HTR-8/SVneo (cell line): ENCODE results near the gene B4GALT1.

Source experiments
- DNase-seq: peaks from one replicate; pipeline ENCODE4 v3.0.0; 2011; ENCODE audit warnings: low spot score, mixed read lengths; ENCODE audit not compliant: insufficient read length
- FAIRE-seq: peaks from 2 replicates; lab custom pipeline; 2011; peaks lifted over from hg19 to GRCh38; lab: Jason Lieb, UNC

B4GALT1 gene

DNA sequence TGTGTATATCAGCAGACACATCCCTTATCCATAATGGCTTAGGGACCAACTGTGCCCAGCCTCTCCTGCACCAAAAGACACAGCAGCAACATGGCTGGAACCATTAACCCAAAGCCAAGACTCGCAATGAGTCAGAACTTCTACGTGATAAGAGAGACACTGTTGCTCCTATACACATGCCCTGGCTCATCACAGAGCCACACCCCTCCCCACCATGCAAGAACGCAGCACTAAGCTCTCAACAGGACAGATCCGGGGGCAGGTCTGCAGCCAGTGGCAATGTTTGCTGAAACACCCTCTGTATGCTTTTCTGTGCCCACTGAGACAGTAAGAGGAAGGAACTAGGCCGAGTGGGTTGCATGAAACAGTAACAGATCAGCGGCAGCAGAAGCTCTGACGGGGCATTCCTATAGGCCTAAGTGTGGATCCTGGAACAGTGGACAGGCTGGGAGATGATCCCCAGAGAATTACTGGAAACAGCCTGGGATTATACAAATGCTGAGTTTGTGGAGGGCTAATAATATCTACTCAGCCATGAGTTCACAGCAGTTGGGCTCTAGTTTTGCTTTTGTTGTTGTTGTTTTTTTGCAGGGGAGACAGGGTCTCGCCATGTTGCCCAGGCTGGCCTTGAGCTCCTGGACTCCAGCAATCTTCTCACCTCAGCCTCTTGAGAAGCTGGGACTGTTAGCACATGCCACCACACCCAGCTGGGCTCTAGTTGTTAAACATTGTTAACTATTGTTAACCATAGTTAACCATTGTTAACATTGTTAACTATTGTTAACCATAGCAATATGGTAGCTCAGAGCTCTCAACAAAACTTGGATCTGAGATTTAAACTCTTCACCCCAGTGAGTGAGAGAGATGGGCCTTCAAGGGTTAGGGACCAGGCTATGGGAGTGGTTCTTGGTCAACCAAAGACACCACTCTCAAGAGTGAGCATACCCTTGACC, 41.0 kb downstream of the B4GALT1 start:
- FAIRE-seq, result no peak
- no peak for DNase-seq

- FAIRE-seq (no peak), DNase-seq (no peak)
These were observed 41.7 kb downstream of the B4GALT1 start for GRCh38 chr9:33125461-33125860.

DNA sequence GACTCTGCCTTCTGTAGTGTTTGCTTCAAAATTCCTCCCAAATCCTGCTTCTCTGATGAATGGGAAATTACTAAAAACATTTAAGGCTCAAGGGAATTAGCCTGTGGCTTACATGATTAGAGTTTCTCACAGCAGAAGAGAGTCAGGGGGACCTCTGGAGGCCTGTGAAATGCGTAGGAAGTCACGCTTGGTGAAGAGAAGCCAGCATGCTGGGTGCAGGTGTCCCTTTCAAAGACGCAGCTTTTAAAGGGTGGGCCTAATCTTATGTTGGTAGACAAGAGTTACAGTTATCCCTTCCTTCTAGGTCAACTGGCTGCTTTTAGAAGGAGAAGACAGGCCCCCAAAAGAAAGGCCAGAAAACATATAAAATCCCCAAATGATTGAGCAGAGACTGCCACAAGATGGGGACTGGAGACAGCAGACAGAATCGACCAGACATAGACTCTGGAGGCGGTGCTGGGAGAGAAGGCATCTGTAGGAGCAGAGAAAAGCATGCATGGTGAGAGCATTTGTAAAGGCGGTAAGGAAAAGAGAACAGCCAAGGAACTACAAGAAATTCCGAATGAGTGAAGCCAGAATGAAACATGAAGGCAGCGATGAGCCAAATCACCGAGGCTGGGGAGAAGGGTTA, 42.3 kb downstream of the B4GALT1 start:
- FAIRE-seq (no peak), DNase-seq (no peak)

- FAIRE-seq (no peak), DNase-seq (no peak)
These were observed 43.1 kb downstream of the B4GALT1 start for GRCh38 chr9:33124046-33124445.

DNA sequence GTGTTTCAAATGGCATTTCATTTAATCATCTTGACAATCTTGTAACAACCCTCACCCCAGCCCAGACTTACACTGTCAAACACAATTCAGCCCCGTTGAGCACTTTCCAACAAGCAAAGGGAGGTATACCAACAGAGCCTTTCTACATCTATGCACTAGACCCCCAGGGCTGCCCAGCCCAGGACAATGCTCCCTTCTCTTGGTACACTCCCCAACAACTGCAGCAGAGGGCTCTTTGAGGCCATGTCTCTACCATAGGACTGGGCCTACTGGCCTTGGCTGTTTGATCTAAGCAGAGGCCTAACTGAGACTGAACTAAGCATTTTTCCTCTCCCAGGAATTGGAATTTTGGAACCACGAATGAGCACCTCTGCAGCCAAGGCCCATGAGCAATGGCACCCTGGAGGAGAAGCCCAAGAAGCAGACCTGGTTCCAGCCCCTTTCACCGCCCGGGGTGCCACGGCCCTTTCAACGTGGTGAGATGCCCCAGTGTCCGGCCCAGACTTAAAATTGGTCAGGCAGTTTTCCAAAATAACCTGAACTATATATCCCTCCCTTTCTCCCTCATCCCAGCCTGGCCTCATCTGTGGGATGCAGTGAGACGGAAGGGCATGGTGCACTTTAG, 43.6 kb downstream of the B4GALT1 start:
- DNase-seq (no peak), FAIRE-seq (no peak)

GRCh38 chr9:33120620-33121019, 46.5 kb downstream of the B4GALT1 start:
- DNase-seq (no peak), FAIRE-seq (no peak)

DNA sequence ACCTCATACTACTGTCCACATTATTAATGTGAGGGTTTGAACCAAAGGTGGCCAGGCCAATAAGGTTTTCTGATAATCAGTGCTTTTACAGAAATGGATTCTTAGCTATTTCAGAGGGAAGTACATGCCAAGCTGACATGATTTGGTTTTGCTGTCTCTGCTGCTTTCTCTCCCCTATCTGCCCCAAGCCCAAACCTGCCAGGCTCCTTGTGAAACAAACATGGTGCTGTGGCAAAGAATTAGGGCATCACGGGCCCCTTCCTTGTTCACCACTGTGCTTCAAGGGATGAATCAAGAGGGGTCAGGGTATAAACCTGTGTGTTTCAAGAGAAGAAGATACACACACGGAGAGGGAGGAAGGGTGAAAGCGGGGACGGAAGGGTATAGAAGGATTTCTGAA, 49.3 kb downstream of the B4GALT1 start:
- no peak for FAIRE-seq
- no peak for DNase-seq

DNA sequence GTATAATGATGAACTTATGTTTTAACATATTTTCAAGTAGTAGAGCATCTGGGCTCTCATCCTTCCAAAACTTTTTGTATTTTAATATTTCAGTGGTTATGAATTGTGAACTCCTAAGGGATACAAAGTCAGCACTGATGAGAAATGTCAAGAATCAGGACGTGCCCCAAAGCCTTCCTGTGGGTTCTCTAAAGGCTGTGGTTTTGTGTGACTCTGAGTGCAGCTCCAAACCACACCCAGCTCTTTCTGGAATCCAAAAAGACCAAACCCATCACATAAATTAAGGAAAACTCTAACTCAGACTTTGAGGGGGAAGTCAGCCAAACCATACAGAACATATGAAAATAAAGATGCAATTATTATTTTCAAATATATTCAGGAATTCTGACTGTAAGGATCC, 49.8 kb downstream of the B4GALT1 start:
- DNase-seq, result no peak
- FAIRE-seq, result no peak

- FAIRE-seq (no peak), DNase-seq (no peak)
These were observed 50.3 kb downstream of the B4GALT1 start for GRCh38 chr9:33116860-33117259.

GRCh38 chr9:33114746-33115145, 52.4 kb downstream of the B4GALT1 start:
- FAIRE-seq, result no peak
- DNase-seq, result no peak

DNA sequence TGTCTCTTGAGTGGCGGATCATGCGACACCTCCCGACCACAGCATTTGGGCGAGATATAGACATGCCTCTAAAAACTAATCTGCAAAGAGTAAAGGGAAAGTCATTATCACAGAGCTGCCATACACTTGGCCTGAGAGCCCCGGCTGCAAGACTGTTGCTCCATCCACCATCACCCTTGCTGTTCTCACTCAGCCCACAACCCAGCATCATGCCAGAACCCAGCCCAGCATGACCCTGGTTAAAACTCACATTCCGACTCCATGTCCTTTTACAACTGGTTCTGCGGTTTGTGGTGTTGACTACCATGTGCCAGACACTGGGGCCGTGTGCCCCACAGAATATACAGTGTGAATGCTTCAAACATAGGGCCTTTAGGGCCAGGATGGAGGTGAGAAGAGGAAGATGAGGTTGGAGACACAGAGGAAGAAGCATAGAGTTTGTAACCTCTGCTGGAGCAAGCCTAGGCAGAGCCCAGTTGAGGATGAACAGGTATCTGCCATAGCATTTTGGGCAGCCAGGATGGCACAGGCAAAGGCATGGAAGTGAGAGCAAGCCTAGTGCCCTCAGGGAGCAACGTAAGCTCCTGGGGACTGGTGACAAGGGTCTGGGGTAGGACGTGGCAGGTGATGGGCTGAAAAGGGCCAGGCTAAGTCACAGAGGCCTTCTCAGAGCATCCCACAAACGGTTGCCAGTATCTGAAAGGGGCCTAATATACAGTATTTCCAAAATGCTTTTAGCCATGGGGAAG, 53.2 kb downstream of the B4GALT1 start:
- FAIRE-seq (no peak), DNase-seq (no peak)

DNA sequence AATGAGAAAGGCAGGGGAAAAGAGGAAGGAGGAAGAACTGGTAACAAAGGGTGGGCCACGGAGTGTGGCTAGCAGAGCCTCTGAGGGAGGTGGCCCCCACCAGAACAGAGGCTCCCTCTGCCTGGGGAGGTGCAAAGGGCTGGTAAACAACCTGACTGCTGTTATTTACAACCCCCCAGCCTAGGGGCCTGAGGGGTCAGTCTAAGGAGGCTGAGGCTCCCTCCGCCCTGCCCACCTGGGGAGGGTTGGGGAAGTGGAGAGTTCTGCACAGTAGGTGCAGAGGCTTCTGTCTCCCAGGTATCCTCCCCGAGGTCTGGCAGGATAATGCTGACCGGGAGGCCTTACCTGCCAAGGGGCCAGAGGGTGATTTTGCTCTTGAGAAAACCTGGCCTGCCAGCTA, 55.0 kb downstream of the B4GALT1 start:
- no peak for DNase-seq
- FAIRE-seq, result no peak

- no peak for FAIRE-seq
- no peak for DNase-seq
These were observed 55.5 kb downstream of the B4GALT1 start for GRCh38 chr9:33111631-33112030.

DNA sequence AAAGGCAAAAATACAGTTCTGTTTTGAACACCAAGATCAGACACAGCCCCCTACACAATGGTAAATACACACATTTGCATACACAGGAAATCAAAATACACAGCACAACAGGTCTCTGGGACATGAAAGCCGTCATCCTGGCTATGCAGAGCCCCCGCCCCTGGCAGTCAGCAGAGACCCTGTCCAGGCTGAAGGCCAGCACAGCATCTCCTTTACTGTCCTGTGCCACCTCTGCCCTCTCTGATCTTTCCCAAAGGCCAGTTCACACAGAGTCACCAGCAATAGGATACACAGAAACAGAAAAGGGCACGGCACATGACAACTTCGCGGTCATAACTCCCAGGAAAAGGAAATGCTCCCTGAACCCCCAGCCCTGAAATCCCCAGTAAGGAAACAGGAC, 56.5 kb downstream of the B4GALT1 start:
- FAIRE-seq (no peak), DNase-seq (no peak)

- DNase-seq (no peak), FAIRE-seq (no peak)
These were observed 57.1 kb downstream of the B4GALT1 start for GRCh38 chr9:33109850-33110595.

GRCh38 chr9:33109097-33109496, 58.0 kb downstream of the B4GALT1 start:
- FAIRE-seq, result no peak
- DNase-seq, result no peak

GRCh38 chr9:33108472-33108871, 58.7 kb downstream of the B4GALT1 start:
- FAIRE-seq (no peak), DNase-seq (no peak)

DNA sequence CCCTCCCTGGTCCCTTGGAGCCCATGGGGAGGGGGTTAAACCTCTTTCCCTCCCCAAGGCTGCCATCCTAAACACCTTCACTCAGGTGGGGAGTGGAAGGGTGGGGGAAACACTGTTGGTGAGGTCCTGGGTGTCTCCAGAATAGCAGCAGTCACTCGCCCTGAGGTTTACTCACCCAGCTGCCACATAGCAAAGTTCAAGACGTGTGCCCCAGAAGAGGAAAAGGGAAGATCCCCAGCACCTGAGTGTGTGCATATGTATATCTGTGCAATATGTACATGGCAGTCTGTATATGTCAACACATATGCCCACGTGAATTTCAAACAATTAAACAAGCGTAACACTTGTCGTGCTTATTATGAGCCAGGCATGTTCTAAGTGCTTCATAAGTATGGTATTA, 59.4 kb downstream of the B4GALT1 start:
- DNase-seq, result no peak
- FAIRE-seq, result no peak

DNA sequence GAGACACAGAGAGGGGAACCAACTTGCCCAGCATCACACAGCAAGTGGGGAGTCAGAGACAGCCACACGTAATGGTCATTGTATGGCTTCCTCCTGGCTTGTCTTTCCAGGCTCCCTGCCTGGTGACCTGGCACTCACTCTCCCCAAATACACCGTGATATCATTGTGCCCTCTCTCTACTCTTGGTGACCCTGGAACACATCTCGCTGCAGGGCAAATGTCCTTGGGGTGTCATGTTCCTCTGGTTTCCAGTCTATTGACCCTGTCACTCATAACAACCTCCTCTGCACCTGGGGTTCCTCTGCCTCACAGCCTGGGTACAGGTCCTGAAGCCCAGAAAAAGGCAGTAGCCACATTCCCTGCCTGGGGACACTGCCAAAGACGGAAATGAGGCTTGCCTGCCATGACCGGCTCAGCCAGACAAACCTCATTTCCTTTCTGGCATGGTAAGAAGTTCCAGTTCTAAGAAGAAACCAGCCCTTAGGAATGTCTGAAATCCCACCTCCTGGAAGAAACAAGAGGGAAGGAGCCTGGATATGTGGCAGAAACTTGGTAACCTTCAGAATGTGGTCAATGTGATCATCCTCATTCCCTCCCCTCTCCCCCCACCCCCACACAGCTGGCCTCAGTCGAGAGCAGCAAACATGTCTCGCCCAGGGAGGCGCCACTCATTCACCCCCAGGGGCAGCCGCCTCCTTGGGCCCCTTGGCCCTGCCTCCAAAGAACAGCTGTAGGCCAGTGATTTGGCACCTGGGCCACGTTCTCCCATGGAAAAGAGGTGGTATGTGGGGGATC, 60.1 kb downstream of the B4GALT1 start:
- FAIRE-seq (no peak), DNase-seq (no peak)
